Colonic mucosa (tissue), 4 donors: ENCODE results near the gene NCAPG. TPM values are rescaled to one million over a fixed set of nuclear protein-coding genes. Genes with fewer than 3 reads are reported as not detected.

Experiments
- DNase-seq: peaks from one replicate; pipeline ENCODE4 v3.0.0-alpha.2; 2020
- H3K27ac ChIP-seq: fragments of 200-600 bp; one replicate; pipeline ENCODE4 v1.8.0; 2021
- H3K27me3 ChIP-seq: fragments of 200-600 bp; one replicate; pipeline ENCODE4 v1.8.0; 2021
- H3K36me3 ChIP-seq: fragments of 200-600 bp; one replicate; pipeline ENCODE4 v1.8.0; 2021
- H3K4me1 ChIP-seq: fragments of 200-600 bp; one replicate; pipeline ENCODE4 v1.8.0; 2021; ENCODE audit warnings: mild to moderate bottlenecking
- H3K4me3 ChIP-seq: fragments of 200-600 bp; one replicate; pipeline ENCODE4 v1.8.0; 2021
- H3K9ac ChIP-seq, 2 donors: one replicate each; pipeline ENCODE4 v1.7.0; 2013; ENCODE audit warnings: control low read depth in 2 of 2, low read depth in 2 of 2, low read length in 2 of 2
- H3K9me3 ChIP-seq: fragments of 200-600 bp; one replicate; pipeline ENCODE4 v1.8.0; 2021
- CTCF ChIP-seq: fragments of 200-600 bp; IDR thresholded peaks from one replicate; pipeline ENCODE4 v1.8.0; 2022; ENCODE audit warnings: antibody characterized with exemption, mild to moderate bottlenecking
- intact Hi-C: fragments of 100-400 bp; cut with DNase I; formaldehyde crosslinking; loops from one replicate; pipeline ENCODE4 v1.14.1; 2022
- total RNA-seq, 2 donors: library from RNA; stranded (reverse); fragmentation: NEBNext Ultra II Directional in 1 of 2; extraction: Animal tissue kit (Norgen Biotek cat#: 25700) in 1 of 2; gene quantifications; one replicate each; pipeline ENCODE4 v1.2.1, GENCODE V29; 2021
- donor health status: healthy.
- donor health status: DM: no; HTN: no; CAD: no.
- donor health status: DM: no; HTN: no; CAD: no.

Gene NCAPG
- total RNA-seq, 2 donors from 2014 or later, result 10.7 to 38.8 TPM

DNA sequence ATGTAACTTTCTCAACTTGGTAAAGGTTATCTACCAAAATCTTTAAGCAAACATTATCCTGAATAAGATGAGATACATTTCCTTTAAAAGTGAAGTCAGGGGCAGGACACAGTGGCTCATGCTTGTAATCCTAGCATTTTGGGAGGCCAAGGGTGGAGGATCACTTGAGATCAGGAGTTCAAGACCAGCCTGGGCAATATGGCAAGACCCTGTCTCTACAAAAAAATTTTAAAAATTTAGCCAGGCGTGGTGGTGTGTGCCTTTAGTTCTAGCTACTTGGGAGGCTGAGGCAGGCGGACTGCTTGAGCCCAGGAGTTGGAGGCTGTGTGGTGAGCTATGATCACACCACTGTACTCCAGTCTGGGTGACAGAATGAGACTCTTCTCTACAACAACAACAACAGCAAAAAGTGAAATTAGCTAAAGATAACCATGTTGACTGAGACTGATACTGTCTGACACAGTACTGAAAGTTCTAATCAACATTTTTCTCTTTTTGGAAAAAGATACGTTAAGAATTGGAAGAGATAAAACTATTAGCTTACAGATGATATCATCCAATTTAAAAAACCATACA, 5.1 kb upstream of the NCAPG start:
- no peak for DNase-seq
- TF ChIP-seq CTCF, result no peak
- Histone ChIP-seq H3K9ac (no peak overlapping the region), H3K9me3 (no peaks in the 10 kb centered on the region), H3K27me3 (no peaks in the 10 kb centered on the region), H3K36me3 (peaks cover 8% of the 10 kb centered on the region), H3K27ac (no peak overlapping the region), H3K4me1 (peaks cover 25% of the 10 kb centered on the region), H3K4me3 (no peak overlapping the region)
- intact Hi-C loops, result loop anchor here (10.0 kb wide), 2 partner anchors 191 to 251 kb away; partner anchors contain the start of gene MED28

DNA sequence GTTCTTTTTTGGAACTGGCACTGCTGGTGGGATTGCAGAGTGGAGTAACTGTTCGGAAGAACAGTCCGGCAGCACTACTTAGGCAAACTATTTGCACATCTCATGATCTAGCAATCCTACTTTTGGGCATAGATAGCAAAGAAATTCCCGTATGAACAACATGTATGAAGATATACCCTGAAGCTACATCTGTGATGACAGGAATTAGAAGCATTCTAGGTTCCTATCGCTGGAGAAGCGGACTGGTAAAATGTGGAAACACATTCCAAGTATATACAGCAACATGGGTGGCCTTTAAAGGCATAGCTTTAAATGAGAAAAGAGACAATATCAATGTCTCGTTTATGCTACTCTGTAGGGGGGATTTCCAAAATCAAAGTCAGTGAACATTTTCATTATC, 3.3 kb upstream of the NCAPG start:
- no peak for DNase-seq
- no peak overlapping the region for H3K9ac ChIP-seq
- no peaks in the 10 kb centered on the region for H3K27me3 ChIP-seq
- no peak for TF ChIP-seq CTCF
- H3K27ac ChIP-seq, result no peak overlapping the region
- H3K36me3 ChIP-seq, result peaks cover 8% of the 10 kb centered on the region
- H3K4me1 ChIP-seq, result peaks cover 27% of the 10 kb centered on the region
- no peak overlapping the region for H3K4me3 ChIP-seq
- intact Hi-C loops, result loop anchor here (10.0 kb wide), 2 partner anchors 193 to 253 kb away; partner anchors contain the start of gene MED28
- H3K9me3 ChIP-seq, result no peaks in the 10 kb centered on the region

GRCh38 chr4:17809667-17810066, 1.1 kb upstream of the NCAPG start:
- intact Hi-C loops, result loop anchor here (5.0 to 10.0 kb wide), 4 partner anchors 195 to 565 kb away; partner anchors contain the start of genes LCORL and MED28
- Histone ChIP-seq H3K36me3 (no peaks in the 10 kb centered on the region), H3K4me1 (peaks cover 30% of the 10 kb centered on the region), H3K27me3 (no peaks in the 10 kb centered on the region), H3K9me3 (no peaks in the 10 kb centered on the region), H3K9ac (peak overlapping the region; percentile 81 to 98), H3K4me3 (peak overlapping the region; percentile 95), H3K27ac (peak overlapping the region; percentile 92)
- TF ChIP-seq CTCF, result no peak
- DNase-seq, result no peak

DNA sequence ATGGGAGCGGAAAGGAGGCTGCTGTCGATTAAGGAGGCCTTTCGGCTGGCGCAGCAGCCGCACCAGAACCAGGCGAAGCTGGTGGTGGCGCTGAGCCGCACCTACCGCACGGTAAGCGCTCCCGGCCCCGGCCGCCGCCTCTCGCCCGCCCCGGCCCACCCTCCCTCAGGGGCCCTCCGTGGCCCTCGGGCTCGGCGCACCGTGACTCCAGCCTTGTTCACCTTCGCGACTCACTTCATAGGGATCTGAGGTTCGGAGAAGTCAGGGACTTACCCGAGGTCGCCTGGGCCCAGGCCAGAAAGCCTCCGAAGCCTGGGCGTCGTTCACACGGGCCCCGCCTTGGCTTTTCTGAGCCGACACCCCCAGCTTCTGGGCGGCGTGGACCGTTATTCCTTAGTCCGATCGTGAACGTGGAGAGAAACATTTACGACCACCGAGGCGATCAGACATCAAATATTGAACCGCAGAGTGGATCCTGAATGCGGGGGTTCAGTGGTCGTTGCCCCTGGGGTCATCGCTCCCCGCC, 362 bp downstream of the NCAPG start:
- Histone ChIP-seq H3K27ac (no peak overlapping the region), H3K9ac (peak overlapping the region; percentile 14 to 40), H3K27me3 (no peaks in the 10 kb centered on the region), H3K36me3 (no peaks in the 10 kb centered on the region), H3K9me3 (no peaks in the 10 kb centered on the region), H3K4me1 (peaks cover 30% of the 10 kb centered on the region), H3K4me3 (peak overlapping the region; percentile 95)
- no peak for TF ChIP-seq CTCF
- intact Hi-C loops, result loop anchor here (5.0 to 10.0 kb wide), 2 partner anchors 211 to 564 kb away; partner anchors contain the start of gene LCORL
- DNase-seq, result peak; percentile 41

- H3K9me3 ChIP-seq, result no peaks in the 10 kb centered on the region
- no peak overlapping the region for H3K27ac ChIP-seq
- H3K9ac ChIP-seq, result no peak overlapping the region
- DNase-seq, result no peak
- no peak for TF ChIP-seq CTCF
- no peak overlapping the region for H3K4me3 ChIP-seq
- no peaks in the 10 kb centered on the region for H3K27me3 ChIP-seq
- H3K4me1 ChIP-seq, result peaks cover 23% of the 10 kb centered on the region
- intact Hi-C loops, result loop anchor here (5.0 to 10.0 kb wide), 2 partner anchors 210 to 563 kb away; partner anchors contain the start of gene LCORL
- H3K36me3 ChIP-seq, result no peaks in the 10 kb centered on the region
These were observed 1.3 kb downstream of the NCAPG start for GRCh38 chr4:17812125-17812524.
